Measurements from ENCODE around the gene ADCY5.

The ADCY5 gene

DNA sequence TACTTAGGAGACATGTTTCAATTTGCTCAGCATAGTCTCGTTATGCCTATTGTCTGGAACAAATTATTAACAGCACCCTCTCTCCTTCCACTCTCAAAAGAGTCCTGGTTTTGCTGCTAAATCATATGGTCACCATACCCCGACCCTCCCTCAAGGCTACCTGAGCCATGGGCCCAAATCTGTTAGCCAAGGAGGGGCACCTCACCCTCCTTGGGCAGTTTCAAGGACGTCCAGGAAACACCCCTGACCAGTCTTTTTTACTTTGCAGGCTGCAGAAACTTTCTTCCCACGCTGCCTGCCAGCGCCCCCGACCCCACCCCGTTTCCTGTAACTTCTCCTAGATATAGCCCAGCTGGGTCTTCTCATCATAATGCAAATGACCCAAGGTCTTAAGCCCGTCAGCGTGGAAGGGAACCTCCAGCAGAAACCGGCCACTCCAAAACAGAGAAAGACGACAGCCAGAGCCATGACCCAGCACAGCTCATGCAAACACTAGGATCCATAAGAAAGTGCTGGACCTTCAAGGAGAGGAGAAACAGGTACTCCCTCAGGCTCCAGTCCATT lies 62.3 kb downstream of the ADCY5 start:
- Histone ChIP-seq H3K4me3 (ENCODE audit: severe bottlenecking) (no peak overlapping the region), H3K9me3 (ENCODE audit: severe bottlenecking) (no peaks in the 10 kb centered on the region), H3K27me3 (ENCODE audit: insufficient read depth, poor library complexity, severe bottlenecking) (no peaks in the 10 kb centered on the region), H3K36me3 (ENCODE audit: low read depth) (no peaks in the 10 kb centered on the region), H3K4me1 (ENCODE audit: insufficient read depth, poor library complexity, severe bottlenecking) (no peaks in the 10 kb centered on the region), H3K27ac (ENCODE audit: poor library complexity, severe bottlenecking) (no peak overlapping the region)
- ATAC-seq (ENCODE audit: low read depth) (no peak), DNase-seq (ENCODE audit: low spot score) (no peak)
- TF ChIP-seq CTCF (IDR thresholded peaks at IDR 0.05; ENCODE audit: poor library complexity, severe bottlenecking), result no peak

DNA sequence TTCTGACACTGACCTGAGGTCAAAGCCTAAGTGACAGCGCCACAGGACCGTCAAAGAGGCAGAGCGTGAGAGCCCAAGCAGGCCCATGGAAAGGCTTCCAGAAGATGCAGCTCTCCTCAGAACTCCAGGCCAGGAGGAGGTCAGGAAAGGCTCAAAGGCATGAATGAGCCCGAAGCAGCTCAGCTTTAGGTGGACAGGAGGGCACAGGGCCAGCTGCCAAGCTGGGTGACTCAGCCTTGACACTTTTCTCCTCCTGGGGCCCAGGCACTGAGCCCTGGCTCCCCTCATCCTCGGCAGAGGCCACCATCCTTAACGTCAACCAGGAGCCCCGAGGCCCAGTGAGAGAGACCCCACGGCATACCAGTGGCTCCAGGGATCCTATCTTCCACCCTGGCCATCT lies 62.9 kb downstream of the ADCY5 start:
- DNase-seq (ENCODE audit: low spot score), result no peak

GRCh38 chr3:123385499-123385898 lies 63.4 kb downstream of the ADCY5 start:
- DNase-seq (ENCODE audit: low spot score) (no peak), ATAC-seq (ENCODE audit: low read depth) (no peak)
- H3K27ac ChIP-seq (ENCODE audit: poor library complexity, severe bottlenecking), result no peak overlapping the region
- H3K27me3 ChIP-seq (ENCODE audit: insufficient read depth, poor library complexity, severe bottlenecking), result no peaks in the 10 kb centered on the region
- H3K4me3 ChIP-seq (ENCODE audit: severe bottlenecking), result no peak overlapping the region
- no peak for TF ChIP-seq CTCF (IDR thresholded peaks at IDR 0.05; ENCODE audit: poor library complexity, severe bottlenecking)
- H3K36me3 ChIP-seq (ENCODE audit: low read depth), result no peaks in the 10 kb centered on the region
- H3K9me3 ChIP-seq (ENCODE audit: severe bottlenecking), result no peaks in the 10 kb centered on the region
- no peaks in the 10 kb centered on the region for H3K4me1 ChIP-seq (ENCODE audit: insufficient read depth, poor library complexity, severe bottlenecking)

More for the DNA sequence above, 62.9 kb downstream of the ADCY5 start:
- Histone ChIP-seq H3K9me3 (ENCODE audit: severe bottlenecking) (no peaks in the 10 kb centered on the region), H3K27me3 (ENCODE audit: insufficient read depth, poor library complexity, severe bottlenecking) (no peaks in the 10 kb centered on the region), H3K4me1 (ENCODE audit: insufficient read depth, poor library complexity, severe bottlenecking) (no peaks in the 10 kb centered on the region), H3K4me3 (ENCODE audit: severe bottlenecking) (no peak overlapping the region), H3K36me3 (ENCODE audit: low read depth) (no peaks in the 10 kb centered on the region), H3K27ac (ENCODE audit: poor library complexity, severe bottlenecking) (no peak overlapping the region)
- TF ChIP-seq CTCF (IDR thresholded peaks at IDR 0.05; ENCODE audit: poor library complexity, severe bottlenecking), result no peak
- 0 out of 3 replicates have a peak, but pooled peaks have one; percentile 27 for ATAC-seq (ENCODE audit: low read depth)

GRCh38 chr3:123385001-123385401 lies 63.9 kb downstream of the ADCY5 start:
- no peak overlapping the region for H3K4me3 ChIP-seq (ENCODE audit: severe bottlenecking)
- ATAC-seq (ENCODE audit: low read depth) (no peak), DNase-seq (ENCODE audit: low spot score) (no peak)
- H3K36me3 ChIP-seq (ENCODE audit: low read depth), result no peaks in the 10 kb centered on the region
- no peaks in the 10 kb centered on the region for H3K27me3 ChIP-seq (ENCODE audit: insufficient read depth, poor library complexity, severe bottlenecking)
- no peak for TF ChIP-seq CTCF (IDR thresholded peaks at IDR 0.05; ENCODE audit: poor library complexity, severe bottlenecking)
- no peak overlapping the region for H3K27ac ChIP-seq (ENCODE audit: poor library complexity, severe bottlenecking)
- no peaks in the 10 kb centered on the region for H3K9me3 ChIP-seq (ENCODE audit: severe bottlenecking)
- H3K4me1 ChIP-seq (ENCODE audit: insufficient read depth, poor library complexity, severe bottlenecking), result no peaks in the 10 kb centered on the region

DNA sequence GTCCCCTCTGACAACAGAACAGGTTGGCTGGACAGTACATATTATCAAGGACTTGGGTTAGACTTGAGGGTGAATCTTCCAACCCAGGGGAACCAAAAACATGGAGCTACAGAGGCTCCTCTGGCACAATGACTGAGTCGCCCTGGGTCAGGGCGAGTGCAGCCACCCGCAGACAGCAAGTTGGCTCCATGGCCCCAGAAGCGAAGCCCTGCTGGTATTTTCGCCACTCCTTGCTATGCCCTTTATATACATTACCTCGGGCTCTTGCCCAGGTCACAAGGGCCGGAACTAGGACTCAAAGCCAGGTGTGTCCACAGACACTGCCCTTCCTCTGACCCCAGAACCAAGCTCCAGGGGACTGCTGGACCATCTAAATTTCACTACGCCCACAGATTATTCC lies 64.6 kb downstream of the ADCY5 start:
- no peak for TF ChIP-seq CTCF (IDR thresholded peaks at IDR 0.05; ENCODE audit: poor library complexity, severe bottlenecking)
- ATAC-seq (ENCODE audit: low read depth) (no peak), DNase-seq (ENCODE audit: low spot score) (no peak)
- Histone ChIP-seq H3K36me3 (ENCODE audit: low read depth) (no peaks in the 10 kb centered on the region), H3K4me1 (ENCODE audit: insufficient read depth, poor library complexity, severe bottlenecking) (no peaks in the 10 kb centered on the region), H3K4me3 (ENCODE audit: severe bottlenecking) (no peak overlapping the region), H3K27me3 (ENCODE audit: insufficient read depth, poor library complexity, severe bottlenecking) (no peaks in the 10 kb centered on the region), H3K9me3 (ENCODE audit: severe bottlenecking) (no peaks in the 10 kb centered on the region), H3K27ac (ENCODE audit: poor library complexity, severe bottlenecking) (no peak overlapping the region)
